Measurements from ENCODE around the gene ZNF346. TPM values are rescaled to one million over a fixed set of nuclear protein-coding genes. Genes with fewer than 3 reads are reported as not detected.

The ZNF346 gene
- total and polyA plus RNA-seq, 8 donors: 4.7 to 122 (median 16.4) TPM

- Histone ChIP-seq H3K4me3 (no peak overlapping the region), H3K36me3 (no peaks in the 10 kb centered on the region), H3K9me3 (no peaks in the 10 kb centered on the region), H3K27me3 (peaks cover 0 to 12% (median 0%) of the 10 kb centered on the region in 3 donors), H3K27ac (no peak overlapping the region), H3K4me1 (peaks cover 2 to 13% (median 7%) of the 10 kb centered on the region in 4 donors)
- no peak for DNase-seq
- 86 to 90% (median 87%) methylated on average over 9 to 10 of the region's 10 CpGs for WGBS, 5 donors
- intact Hi-C loops (cut with DNase I; ENCODE audit: low total_unique reads): no loop called here
- TF ChIP-seq POLR2AphosphoS5 (IDR thresholded peaks at IDR 0.05) (no peak), POLR2A (IDR thresholded peaks at IDR 0.05) (no peak), EP300 (IDR thresholded peaks at IDR 0.05) (no peak), CTCF (IDR thresholded peaks at IDR 0.05) (no peak)
Measured at GRCh38 chr5:177081859-177082258, 59.4 kb downstream of the ZNF346 start.

GRCh38 chr5:177083357-177083756 lies 60.9 kb downstream of the ZNF346 start:
- WGBS, 5 donors: 44 to 65% (median 47%) methylated on average over 2 to 4 of the region's 4 CpGs
- intact Hi-C loops (cut with DNase I; ENCODE audit: low total_unique reads): no loop called here
- TF ChIP-seq EP300 (IDR thresholded peaks at IDR 0.05) (no peak), POLR2AphosphoS5 (IDR thresholded peaks at IDR 0.05) (no peak), POLR2A (IDR thresholded peaks at IDR 0.05) (no peak), CTCF (IDR thresholded peaks at IDR 0.05) (no peak)

DNA sequence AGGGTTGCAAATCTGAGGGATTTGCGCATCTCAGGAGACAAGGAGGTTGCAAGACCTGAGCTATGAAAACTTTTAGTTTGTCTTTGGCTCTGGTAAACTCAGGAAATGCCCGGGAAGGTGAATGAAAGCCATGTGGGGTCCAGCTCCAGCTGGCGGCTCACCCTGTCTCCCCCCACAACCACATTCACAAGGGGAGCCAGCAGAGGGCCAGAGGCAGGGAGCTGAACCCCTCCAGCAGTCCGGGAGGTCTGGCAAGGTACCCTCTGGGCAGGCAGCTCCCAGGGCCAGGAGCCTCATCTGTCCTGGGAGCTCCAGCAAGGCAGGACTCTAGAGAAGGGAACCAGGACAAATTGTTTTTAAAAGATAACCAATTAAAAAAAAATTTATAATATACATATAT lies 61.7 kb downstream of the ZNF346 start:
- 60 to 69% (median 66%) methylated on average over 4 of the region's 4 CpGs for WGBS, 5 donors
- DNase-seq: no peak
- peaks cover 0 to 29% (median 0%) of the 10 kb centered on the region in 3 donors for H3K27me3 ChIP-seq
- no peak overlapping the region for H3K27ac ChIP-seq
- no peaks in the 10 kb centered on the region for H3K36me3 ChIP-seq
- TF ChIP-seq CTCF (IDR thresholded peaks at IDR 0.05): no peak
- TF ChIP-seq POLR2A (IDR thresholded peaks at IDR 0.05): no peak
- TF ChIP-seq POLR2AphosphoS5 (IDR thresholded peaks at IDR 0.05): no peak
- no peak for TF ChIP-seq EP300 (IDR thresholded peaks at IDR 0.05)
- intact Hi-C loops (cut with DNase I; ENCODE audit: low total_unique reads): no loop called here
- H3K4me3 ChIP-seq: no peak overlapping the region
- H3K9me3 ChIP-seq: no peaks in the 10 kb centered on the region
- peaks cover 8 to 33% (median 26%) of the 10 kb centered on the region in 4 donors for H3K4me1 ChIP-seq

More at GRCh38 chr5:177083357-177083756, 60.9 kb downstream of the ZNF346 start:
- no peaks in the 10 kb centered on the region for H3K36me3 ChIP-seq
- peaks cover 8 to 25% (median 19%) of the 10 kb centered on the region in 4 donors for H3K4me1 ChIP-seq
- peaks cover 0 to 25% (median 0%) of the 10 kb centered on the region in 3 donors for H3K27me3 ChIP-seq
- no peak overlapping the region for H3K4me3 ChIP-seq
- H3K27ac ChIP-seq: no peak overlapping the region
- DNase-seq: no peak
- H3K9me3 ChIP-seq: no peaks in the 10 kb centered on the region

DNA sequence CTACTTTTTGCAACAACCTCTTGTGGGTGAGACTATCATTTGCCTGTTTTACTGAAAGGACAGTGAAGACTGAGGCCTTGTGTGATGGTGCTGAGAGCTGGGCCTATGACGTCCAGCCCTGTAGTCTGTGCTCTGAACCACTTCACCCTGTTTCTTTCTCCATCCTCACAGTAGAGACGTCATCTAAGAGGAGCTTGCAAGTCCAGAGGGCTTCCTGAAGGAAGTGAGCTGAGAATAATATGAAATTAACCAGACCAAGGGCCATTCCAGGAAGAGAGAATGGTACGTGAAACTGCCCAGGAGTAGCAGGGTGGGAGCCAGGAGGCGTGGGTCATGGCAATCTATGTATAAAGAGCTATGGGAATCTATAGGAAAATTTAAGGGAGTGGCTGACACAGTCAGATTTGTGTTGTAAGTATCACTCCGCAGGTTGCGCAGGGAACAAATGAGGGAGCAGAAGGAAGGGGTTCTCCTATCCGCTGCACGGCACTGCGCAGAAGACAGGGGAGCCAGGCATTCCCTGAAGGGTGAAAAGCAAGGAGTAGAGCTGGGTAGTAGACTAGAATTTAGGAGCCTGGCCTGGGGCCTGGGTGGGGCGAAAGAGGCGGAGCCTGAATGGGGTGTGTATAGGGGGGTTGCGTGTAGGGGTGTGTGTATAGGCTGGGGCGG lies 63.6 kb downstream of the ZNF346 start:
- Histone ChIP-seq H3K27ac (peak overlapping the region; percentile 43 to 80 (median 59)), H3K9me3 (no peaks in the 10 kb centered on the region)
- WGBS, 5 donors: 22 to 37% (median 32%) methylated on average over 11 to 13 of the region's 13 CpGs

More for the DNA sequence above, 63.6 kb downstream of the ZNF346 start:
- DNase-seq: no peak
- peaks cover 0 to 4% (median 0%) of the 10 kb centered on the region in 4 donors for H3K36me3 ChIP-seq
- TF ChIP-seq POLR2AphosphoS5 (IDR thresholded peaks at IDR 0.05): no peak
- no peak for TF ChIP-seq POLR2A (IDR thresholded peaks at IDR 0.05)
- no peak for TF ChIP-seq CTCF (IDR thresholded peaks at IDR 0.05)
- TF ChIP-seq EP300 (IDR thresholded peaks at IDR 0.05): no peak
- H3K27me3 ChIP-seq: peaks cover 0 to 29% (median 0%) of the 10 kb centered on the region in 3 donors
- peak overlapping the region in 3 of 4 donors; percentile 50 to 52 (median 51) for H3K4me3 ChIP-seq
- H3K4me1 ChIP-seq: peaks cover 8 to 46% (median 37%) of the 10 kb centered on the region in 4 donors
- intact Hi-C loops (cut with DNase I; ENCODE audit: low total_unique reads): no loop called here
